Mononuclear cell (primary cell): ENCODE results near the gene GRM1. TPM values are rescaled to one million over a fixed set of nuclear protein-coding genes. Genes with fewer than 3 reads are reported as not detected.

Experiments
- H3K27me3 ChIP-seq: 2 replicates; pipeline ENCODE4 v1.6.0; 2011; ENCODE audit warnings: low read length, control low read depth; ENCODE audit not compliant: insufficient read depth
- H3K4me1 ChIP-seq: 2 replicates; pipeline ENCODE4 v1.5.1; 2011; ENCODE audit warnings: mild to moderate bottlenecking, low read length, control low read depth; ENCODE audit not compliant: insufficient read depth
- H3K4me3 ChIP-seq: 2 replicates; pipeline ENCODE4 v1.5.1; 2011; ENCODE audit warnings: mild to moderate bottlenecking, low read length, moderate library complexity
- H3K9me3 ChIP-seq: 2 replicates; pipeline ENCODE4 v1.5.1; 2011; ENCODE audit warnings: low read depth, mild to moderate bottlenecking, control low read depth, low read length
- total RNA-seq: library from RNA; depleted of rRNA; stranded (reverse); fragments of >200 nt; gene quantifications from one replicate; pipeline ENCODE4 v1.2.3, GENCODE V29; 2012

Gene GRM1
- not detected for total RNA-seq

GRCh38 chr6:146028851-146029572 is at the start of gene GRM1:
TSS of gene GRM1 (plus strand) at chr6:146029062. CDS start at chr6:146029518, 456 bp downstream.
- no peaks in the 10 kb centered on the region for H3K4me1 ChIP-seq
- no peaks in the 10 kb centered on the region for H3K9me3 ChIP-seq
- peaks cover 49% of the 10 kb centered on the region for H3K27me3 ChIP-seq
- H3K4me3 ChIP-seq: no peak within 1 kb of the TSS

GRCh38 chr6:146009338-146009737 is 19.5 kb upstream of the GRM1 start:
- H3K4me3 ChIP-seq: no peak overlapping the region
- H3K4me1 ChIP-seq: no peaks in the 10 kb centered on the region
- no peaks in the 10 kb centered on the region for H3K27me3 ChIP-seq
- peaks cover 7% of the 10 kb centered on the region for H3K9me3 ChIP-seq

- Histone ChIP-seq H3K4me1 (no peaks in the 10 kb centered on the region), H3K4me3 (no peak overlapping the region), H3K9me3 (peaks cover 7% of the 10 kb centered on the region), H3K27me3 (no peaks in the 10 kb centered on the region)
Observed at GRCh38 chr6:146014233-146014632, 14.6 kb upstream of the GRM1 start.

- Histone ChIP-seq H3K9me3 (no peaks in the 10 kb centered on the region), H3K27me3 (no peaks in the 10 kb centered on the region), H3K4me1 (no peaks in the 10 kb centered on the region), H3K4me3 (no peak overlapping the region)
Observed at GRCh38 chr6:146017672-146018071, 11.2 kb upstream of the GRM1 start.

GRCh38 chr6:146026873-146027272 is 2.0 kb upstream of the GRM1 start:
- no peak overlapping the region for H3K4me3 ChIP-seq

GRCh38 chr6:146027586-146028251 is 1.1 kb upstream of the GRM1 start:
- no peaks in the 10 kb centered on the region for H3K4me1 ChIP-seq
- H3K27me3 ChIP-seq: peaks cover 49% of the 10 kb centered on the region
- no peak overlapping the region for H3K4me3 ChIP-seq
- no peaks in the 10 kb centered on the region for H3K9me3 ChIP-seq

More at GRCh38 chr6:146026873-146027272, 2.0 kb upstream of the GRM1 start:
- Histone ChIP-seq H3K27me3 (peaks cover 46% of the 10 kb centered on the region), H3K4me1 (no peaks in the 10 kb centered on the region), H3K9me3 (no peaks in the 10 kb centered on the region)

- Histone ChIP-seq H3K27me3 (peaks cover 49% of the 10 kb centered on the region), H3K4me1 (no peaks in the 10 kb centered on the region), H3K9me3 (no peaks in the 10 kb centered on the region), H3K4me3 (no peak overlapping the region)
Observed at GRCh38 chr6:146028252-146028795, 538 bp upstream of the GRM1 start.

GRCh38 chr6:146029573-146030184 is 817 bp downstream of the GRM1 start:
- H3K9me3 ChIP-seq: no peaks in the 10 kb centered on the region
- H3K27me3 ChIP-seq: peaks cover 49% of the 10 kb centered on the region
- no peak overlapping the region for H3K4me3 ChIP-seq
- H3K4me1 ChIP-seq: no peaks in the 10 kb centered on the region

GRCh38 chr6:146032387-146032786 is 3.5 kb downstream of the GRM1 start:
- H3K4me1 ChIP-seq: no peaks in the 10 kb centered on the region
- peaks cover 40% of the 10 kb centered on the region for H3K27me3 ChIP-seq
- H3K4me3 ChIP-seq: no peak overlapping the region
- H3K9me3 ChIP-seq: no peaks in the 10 kb centered on the region

- Histone ChIP-seq H3K27me3 (peaks cover 3% of the 10 kb centered on the region), H3K4me3 (no peak overlapping the region), H3K9me3 (peaks cover 11% of the 10 kb centered on the region), H3K4me1 (no peaks in the 10 kb centered on the region)
Observed at GRCh38 chr6:146040360-146040759, 11.5 kb downstream of the GRM1 start.

- Histone ChIP-seq H3K4me3 (no peak overlapping the region), H3K4me1 (no peaks in the 10 kb centered on the region), H3K9me3 (peaks cover 11% of the 10 kb centered on the region), H3K27me3 (peaks cover 3% of the 10 kb centered on the region)
Observed at GRCh38 chr6:146041282-146041681, 12.4 kb downstream of the GRM1 start.

- Histone ChIP-seq H3K27me3 (peaks cover 3% of the 10 kb centered on the region), H3K4me1 (no peaks in the 10 kb centered on the region), H3K9me3 (no peaks in the 10 kb centered on the region), H3K4me3 (no peak overlapping the region)
Observed at GRCh38 chr6:146047371-146047770, 18.5 kb downstream of the GRM1 start.

GRCh38 chr6:146050168-146050567 is 21.3 kb downstream of the GRM1 start:
- Histone ChIP-seq H3K9me3 (no peaks in the 10 kb centered on the region), H3K4me3 (no peak overlapping the region), H3K4me1 (no peaks in the 10 kb centered on the region), H3K27me3 (no peaks in the 10 kb centered on the region)

- H3K4me3 ChIP-seq: no peak overlapping the region
- H3K9me3 ChIP-seq: no peaks in the 10 kb centered on the region
- H3K27me3 ChIP-seq: no peaks in the 10 kb centered on the region
- H3K4me1 ChIP-seq: no peaks in the 10 kb centered on the region
Observed at GRCh38 chr6:146056506-146056905, 27.6 kb downstream of the GRM1 start.

GRCh38 chr6:146065690-146066089 is 36.8 kb downstream of the GRM1 start:
- no peaks in the 10 kb centered on the region for H3K4me1 ChIP-seq
- no peak overlapping the region for H3K4me3 ChIP-seq
- no peaks in the 10 kb centered on the region for H3K9me3 ChIP-seq
- H3K27me3 ChIP-seq: no peaks in the 10 kb centered on the region
